Adrenal gland (tissue), 12 donors: ENCODE measurements around the gene MAGI2. TPM values are rescaled to one million over a fixed set of nuclear protein-coding genes. Genes with fewer than 3 reads are reported as not detected.

Source experiments
- DNase-seq, 7 donors: peaks; one replicate each; pipeline ENCODE4 v3.0.0-alpha.2; 2019 to 2020
- H3K27ac ChIP-seq, 5 donors: fragments of 200-600 bp; sonication (generic) in 4 of 5; 1 replicate in 3 of 5; 2 replicates in 2 of 5; pipeline versions ENCODE4 v1.5.1 to v1.8.0; 2016 to 2020; ENCODE audit warnings: mild to moderate bottlenecking in 1 of 5
- H3K27me3 ChIP-seq: fragments of 200-600 bp; 2 replicates; pipeline ENCODE4 v1.8.0; 2021
- H3K36me3 ChIP-seq, 2 donors: fragments of 200-600 bp; replicated peaks in 1 of 2; 1 replicate in 1 of 2; 2 replicates in 1 of 2; pipeline versions ENCODE4 v1.5.1 to v1.8.0; 2018 to 2022
- H3K4me1 ChIP-seq, 2 donors: fragments of 200-600 bp; replicated peaks in 1 of 2; 1 replicate in 1 of 2; 2 replicates in 1 of 2; pipeline versions ENCODE4 v1.5.1 to v1.8.0; 2018 to 2021
- H3K4me3 ChIP-seq, 4 donors: fragments of 200-600 bp; sonication (generic) in 3 of 4; one replicate each; pipeline ENCODE4 v1.5.1; 2016 to 2018
- H3K9me3 ChIP-seq, 3 donors: fragments of 200-600 bp; sonication (generic) in 1 of 3; replicated peaks in 1 of 3; 1 replicate in 2 of 3; 2 replicates in 1 of 3; pipeline versions ENCODE4 v1.5.1 to v1.8.0; 2016 to 2021
- CTCF ChIP-seq, 6 experiments: fragments of 450-650 bp in 4 of 6; fragments of 200-600 bp in 2 of 6; sonication (generic) in 1 of 6; IDR thresholded peaks; 1 replicate in 5 of 6; 2 replicates in 1 of 6; pipeline versions ENCODE4 v1.5.1 to v1.8.0; 2016 to 2021; ENCODE audit warnings: antibody characterized with exemption in 6 of 6, mild to moderate bottlenecking in 2 of 6, moderate library complexity in 1 of 6
- POLR2A ChIP-seq, 2 donors: fragments of 450-650 bp; IDR thresholded peaks; one replicate each; pipeline ENCODE4 v1.6.1; 2017; ENCODE audit warnings: antibody characterized with exemption in 2 of 2, mild to moderate bottlenecking in 2 of 2, moderate library complexity in 1 of 2
- WGBS, 4 donors: extraction: QIAGEN DNeasy Blood & Tissue Kit in 2 of 4; methylation state at CpG; one replicate each; pipeline versions ENCODE4 v1.1.5 to v1.1.7; 2013 to 2017; 5-methylcytosine and 5-hydroxymethylcytosine counted together
- intact Hi-C, 2 donors: fragments of 100-400 bp; cut with DNase I; formaldehyde crosslinking; loops; one replicate each; pipeline versions ENCODE4 v1.14.1 to v1.15.0; 2022 to 2023
- polyA plus RNA-seq, 3 donors: library from polyadenylated mRNA; stranded (reverse); fragments of 200-250 nt in 2 of 3; fragments of 350-450 nt in 1 of 3; fragmentation: Illumina TruSeq in 1 of 3; extraction: RNeasy Lipid Tissue Mini Kit (QIAGEN cat#74804) in 1 of 3; gene quantifications; one replicate each; pipeline ENCODE4 v1.2.3, GENCODE V29; 2013 to 2014
- total RNA-seq, 9 donors: library from RNA; depleted of rRNA in 4 of 9; stranded (reverse); fragments of >200 nt in 4 of 9; fragments of 120-200 nt in 1 of 9; fragmentation: NEBNext Ultra II Directional in 1 of 9; extraction: Animal tissue kit (Norgen Biotek cat#: 25700) in 1 of 9; gene quantifications; one replicate each; pipeline versions ENCODE4 v1.1.0 to v1.2.4, GENCODE V29; 2013 to 2023
- donor health status: healthy with polysubstance abuse.
- donor health status: Bipolar disorder and iron deficiency.
- donor health status: DM: yes; HTN: yes; CAD: no.
- donor health status: DM: no; HTN: no; CAD: no.
- donor health status: DM: no; HTN: no; CAD: no.
- donor health status: DM: yes; HTN: yes; CAD: no.

Gene MAGI2
- total and polyA plus RNA-seq, 12 donors: 3.2 to 37.1 (median 17.1) TPM

- intact Hi-C loops: no loop called here
- H3K9me3 ChIP-seq: no peaks in the 10 kb centered on the region
- no peaks in the 10 kb centered on the region for H3K27me3 ChIP-seq
- no peak overlapping the region for H3K27ac ChIP-seq
- 88 to 91% (median 88%) methylated on average over 4 of the region's 4 CpGs for WGBS, 4 donors
- no peak for DNase-seq
- no peaks in the 10 kb centered on the region for H3K4me1 ChIP-seq
- no peak for TF ChIP-seq POLR2A (IDR thresholded peaks at IDR 0.05)
- TF ChIP-seq CTCF (IDR thresholded peaks at IDR 0.05): no peak
- no peak overlapping the region for H3K4me3 ChIP-seq
- H3K36me3 ChIP-seq: no peaks in the 10 kb centered on the region
These were observed 162.5 kb downstream of the MAGI2 start for GRCh38 chr7:79290841-79291497.

- no peak for DNase-seq
- Histone ChIP-seq H3K4me3 (no peak overlapping the region), H3K36me3 (no peaks in the 10 kb centered on the region), H3K4me1 (no peaks in the 10 kb centered on the region), H3K27me3 (no peaks in the 10 kb centered on the region), H3K27ac (no peak overlapping the region), H3K9me3 (no peaks in the 10 kb centered on the region)
- intact Hi-C loops: no loop called here
- no peak for TF ChIP-seq POLR2A (IDR thresholded peaks at IDR 0.05)
- 92 to 99% (median 93%) methylated on average over 3 of the region's 3 CpGs for WGBS, 4 donors
These were observed 163.1 kb downstream of the MAGI2 start for GRCh38 chr7:79290398-79290797.

GRCh38 chr7:79288655-79289054, 164.8 kb downstream of the MAGI2 start:
- WGBS, 4 donors: 66 to 74% (median 71%) methylated on average over 5 of the region's 5 CpGs
- Histone ChIP-seq H3K27ac (no peak overlapping the region), H3K4me3 (no peak overlapping the region), H3K36me3 (no peaks in the 10 kb centered on the region), H3K4me1 (no peaks in the 10 kb centered on the region), H3K9me3 (no peaks in the 10 kb centered on the region), H3K27me3 (no peaks in the 10 kb centered on the region)
- no peak for DNase-seq
- TF ChIP-seq CTCF (IDR thresholded peaks at IDR 0.05) (no peak), POLR2A (IDR thresholded peaks at IDR 0.05) (no peak)
- intact Hi-C loops: no loop called here

GRCh38 chr7:79287981-79288380, 165.5 kb downstream of the MAGI2 start:
- no peaks in the 10 kb centered on the region for H3K36me3 ChIP-seq
- H3K27ac ChIP-seq: no peak overlapping the region
- H3K27me3 ChIP-seq: no peaks in the 10 kb centered on the region
- intact Hi-C loops: no loop called here
- TF ChIP-seq POLR2A (IDR thresholded peaks at IDR 0.05) (no peak), CTCF (IDR thresholded peaks at IDR 0.05) (no peak)
- DNase-seq: no peak
- no peaks in the 10 kb centered on the region for H3K9me3 ChIP-seq
- H3K4me3 ChIP-seq: no peak overlapping the region
- 86 to 95% (median 91%) methylated on average over 1 of the region's 1 CpG for WGBS, 4 donors
- H3K4me1 ChIP-seq: peaks cover 0 to 2% of the 10 kb centered on the region in 2 donors

- Histone ChIP-seq H3K27me3 (no peaks in the 10 kb centered on the region), H3K27ac (no peak overlapping the region), H3K4me3 (no peak overlapping the region), H3K36me3 (no peaks in the 10 kb centered on the region), H3K4me1 (peaks cover 0 to 14% of the 10 kb centered on the region in 2 donors), H3K9me3 (no peaks in the 10 kb centered on the region)
- TF ChIP-seq POLR2A (IDR thresholded peaks at IDR 0.05) (no peak), CTCF (IDR thresholded peaks at IDR 0.05) (no peak)
- DNase-seq: no peak
- intact Hi-C loops: no loop called here
- WGBS, 4 donors: 0 to 50% (median 13%) methylated on average over 1 of the region's 1 CpG
These were observed 167.3 kb downstream of the MAGI2 start for GRCh38 chr7:79286181-79286580.
